Measurements from ENCODE around the gene CUL9.

DNA sequence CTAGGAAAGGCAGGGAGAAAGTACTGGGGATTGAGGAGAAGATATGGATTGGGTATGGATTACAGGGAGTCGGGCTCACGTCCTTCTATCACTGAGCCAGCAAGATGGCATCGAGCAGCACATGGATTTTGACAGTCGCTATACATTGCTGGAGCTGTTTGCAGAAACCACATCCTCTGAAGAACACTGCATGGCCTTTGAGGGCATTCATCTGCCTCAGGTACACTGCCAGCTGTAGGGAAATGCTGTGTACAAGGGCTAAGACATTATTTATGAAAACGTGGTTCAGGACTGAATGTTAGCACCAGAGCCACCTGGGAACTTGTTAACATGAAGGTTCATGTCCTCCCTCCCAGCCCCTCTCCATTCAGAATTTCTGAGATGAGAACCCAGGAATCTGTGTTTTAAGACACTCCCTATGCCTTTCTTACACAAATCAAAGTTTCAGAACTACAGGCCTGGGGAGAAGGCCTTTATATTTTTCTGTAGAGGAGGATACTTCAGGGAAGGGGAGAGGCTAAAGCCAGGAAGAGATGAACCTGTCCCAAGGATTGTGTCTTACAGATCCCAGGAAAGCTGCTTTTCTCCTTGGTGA, 3.5 kb downstream of the CUL9 start:
- TF ChIP-seq, protein P1, sequence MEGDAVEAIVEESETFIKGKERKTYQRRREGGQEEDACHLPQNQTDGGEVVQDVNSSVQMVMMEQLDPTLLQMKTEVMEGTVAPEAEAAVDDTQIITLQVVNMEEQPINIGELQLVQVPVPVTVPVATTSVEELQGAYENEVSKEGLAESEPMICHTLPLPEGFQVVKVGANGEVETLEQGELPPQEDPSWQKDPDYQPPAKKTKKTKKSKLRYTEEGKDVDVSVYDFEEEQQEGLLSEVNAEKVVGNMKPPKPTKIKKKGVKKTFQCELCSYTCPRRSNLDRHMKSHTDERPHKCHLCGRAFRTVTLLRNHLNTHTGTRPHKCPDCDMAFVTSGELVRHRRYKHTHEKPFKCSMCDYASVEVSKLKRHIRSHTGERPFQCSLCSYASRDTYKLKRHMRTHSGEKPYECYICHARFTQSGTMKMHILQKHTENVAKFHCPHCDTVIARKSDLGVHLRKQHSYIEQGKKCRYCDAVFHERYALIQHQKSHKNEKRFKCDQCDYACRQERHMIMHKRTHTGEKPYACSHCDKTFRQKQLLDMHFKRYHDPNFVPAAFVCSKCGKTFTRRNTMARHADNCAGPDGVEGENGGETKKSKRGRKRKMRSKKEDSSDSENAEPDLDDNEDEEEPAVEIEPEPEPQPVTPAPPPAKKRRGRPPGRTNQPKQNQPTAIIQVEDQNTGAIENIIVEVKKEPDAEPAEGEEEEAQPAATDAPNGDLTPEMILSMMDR (IDR thresholded peaks at IDR 0.05; ENCODE audit: poor library complexity, severe bottlenecking) = no peak
- TF ChIP-seq TAF1 (IDR thresholded peaks at IDR 0.05; ENCODE audit: low read depth) (no peak), MXI1 (conservative IDR thresholded peaks at IDR 0.05; ENCODE audit: poor library complexity, severe bottlenecking) (no peak), EP300 (conservative IDR thresholded peaks at IDR 0.05; ENCODE audit: poor library complexity, severe bottlenecking) (no peak), POLR2AphosphoS5 (IDR thresholded peaks at IDR 0.05) (no peak), EZH2 (IDR thresholded peaks at IDR 0.05; ENCODE audit: borderline replicate concordance, insufficient read depth, low read length, poor library complexity, severe bottlenecking) (no peak), RAD21 (conservative IDR thresholded peaks at IDR 0.05) (no peak), SMC3 (conservative IDR thresholded peaks at IDR 0.05; ENCODE audit: poor library complexity) (no peak)
- TF ChIP-seq, protein P2, sequence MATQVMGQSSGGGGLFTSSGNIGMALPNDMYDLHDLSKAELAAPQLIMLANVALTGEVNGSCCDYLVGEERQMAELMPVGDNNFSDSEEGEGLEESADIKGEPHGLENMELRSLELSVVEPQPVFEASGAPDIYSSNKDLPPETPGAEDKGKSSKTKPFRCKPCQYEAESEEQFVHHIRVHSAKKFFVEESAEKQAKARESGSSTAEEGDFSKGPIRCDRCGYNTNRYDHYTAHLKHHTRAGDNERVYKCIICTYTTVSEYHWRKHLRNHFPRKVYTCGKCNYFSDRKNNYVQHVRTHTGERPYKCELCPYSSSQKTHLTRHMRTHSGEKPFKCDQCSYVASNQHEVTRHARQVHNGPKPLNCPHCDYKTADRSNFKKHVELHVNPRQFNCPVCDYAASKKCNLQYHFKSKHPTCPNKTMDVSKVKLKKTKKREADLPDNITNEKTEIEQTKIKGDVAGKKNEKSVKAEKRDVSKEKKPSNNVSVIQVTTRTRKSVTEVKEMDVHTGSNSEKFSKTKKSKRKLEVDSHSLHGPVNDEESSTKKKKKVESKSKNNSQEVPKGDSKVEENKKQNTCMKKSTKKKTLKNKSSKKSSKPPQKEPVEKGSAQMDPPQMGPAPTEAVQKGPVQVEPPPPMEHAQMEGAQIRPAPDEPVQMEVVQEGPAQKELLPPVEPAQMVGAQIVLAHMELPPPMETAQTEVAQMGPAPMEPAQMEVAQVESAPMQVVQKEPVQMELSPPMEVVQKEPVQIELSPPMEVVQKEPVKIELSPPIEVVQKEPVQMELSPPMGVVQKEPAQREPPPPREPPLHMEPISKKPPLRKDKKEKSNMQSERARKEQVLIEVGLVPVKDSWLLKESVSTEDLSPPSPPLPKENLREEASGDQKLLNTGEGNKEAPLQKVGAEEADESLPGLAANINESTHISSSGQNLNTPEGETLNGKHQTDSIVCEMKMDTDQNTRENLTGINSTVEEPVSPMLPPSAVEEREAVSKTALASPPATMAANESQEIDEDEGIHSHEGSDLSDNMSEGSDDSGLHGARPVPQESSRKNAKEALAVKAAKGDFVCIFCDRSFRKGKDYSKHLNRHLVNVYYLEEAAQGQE (IDR thresholded peaks at IDR 0.05; ENCODE audit: borderline replicate concordance) = no peak
